Central memory CD8-positive, alpha-beta T cell (primary cell): ENCODE measurements around the gene CNPY1.
"Not testable (repeated sequence)": the region's sequence is repeated elsewhere in the genome, so short reads cannot be mapped to it uniquely, and the experiment has no call there.

Source experiments
- ATAC-seq: fragments of 150-1000 bp; cut with Tn5 transposase; replicated peaks from 2 replicates; pipeline ENCODE4 v1.10.0; 2022; ENCODE audit warnings: mild to moderate bottlenecking, moderate FRiP score, moderate number of reproducible peaks; ENCODE audit not compliant: poor library complexity, severe bottlenecking; ENCODE audit errors: extremely low read depth
- DNase-seq, 2 donors: peaks; one replicate each; pipeline ENCODE4 v3.0.0; 2021; ENCODE audit warnings: low spot score in 2 of 2
- H3K27ac Mint-ChIP-seq: one replicate; pipeline ENCODE4 v1.8.0; 2022; ENCODE audit warnings: low read depth, mild to moderate bottlenecking, moderate library complexity, mixed read lengths
- H3K27me3 Mint-ChIP-seq: one replicate; pipeline ENCODE4 v1.8.0; 2022; ENCODE audit warnings: mixed read lengths
- H3K36me3 Mint-ChIP-seq: one replicate; pipeline ENCODE4 v1.8.0; 2022; ENCODE audit warnings: mild to moderate bottlenecking, moderate library complexity, mixed read lengths; ENCODE audit not compliant: insufficient read depth
- H3K4me1 Mint-ChIP-seq: one replicate; pipeline ENCODE4 v1.8.0; 2022; ENCODE audit warnings: mixed read lengths
- H3K4me3 Mint-ChIP-seq: one replicate; pipeline ENCODE4 v1.8.0; 2022; ENCODE audit warnings: mild to moderate bottlenecking, moderate library complexity, mixed read lengths
- H3K9me3 Mint-ChIP-seq: one replicate; pipeline ENCODE4 v1.8.0; 2022; ENCODE audit warnings: mixed read lengths

CNPY1 gene

DNA sequence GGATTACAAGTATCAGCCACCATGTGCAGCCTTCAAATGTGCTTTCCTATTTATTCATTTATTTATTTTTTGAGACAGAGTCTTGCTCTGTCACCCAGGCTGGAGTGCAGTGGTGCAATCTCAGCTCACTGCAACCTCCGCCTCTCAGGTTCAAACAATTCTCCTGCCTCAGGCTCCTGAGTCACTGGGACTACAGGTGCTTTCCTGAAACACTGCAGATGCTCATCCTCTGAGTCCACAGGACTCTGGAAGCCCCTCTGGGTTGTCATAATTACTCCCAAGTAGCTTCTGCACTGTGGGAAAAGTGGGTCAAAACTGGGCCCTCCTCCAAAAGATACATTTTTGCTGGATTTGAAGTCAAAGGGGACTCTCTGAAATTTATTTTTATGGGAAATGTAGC is at the start of gene CNPY1:
TSS of gene CNPY1 (minus strand) at position 111 of the 400 bp plus-strand sequence. CDS start 630 bp downstream, outside the sequence.
- not testable (repeated sequence) for H3K36me3 Mint-ChIP-seq, H3K4me1 Mint-ChIP-seq, DNase-seq, H3K27ac Mint-ChIP-seq, ATAC-seq, H3K9me3 Mint-ChIP-seq, H3K4me3 Mint-ChIP-seq
- peaks cover 22% of the 10 kb centered on the region for H3K27me3 Mint-ChIP-seq

GRCh38 chr7:155594961-155595366 is 48.6 kb upstream of the CNPY1 start:
- ATAC-seq (no peak), DNase-seq (no peak)
- no peaks in the 10 kb centered on the region for H3K9me3 Mint-ChIP-seq
- peaks cover 51% of the 10 kb centered on the region for H3K27me3 Mint-ChIP-seq
- H3K36me3 Mint-ChIP-seq: no peaks in the 10 kb centered on the region
- H3K27ac Mint-ChIP-seq: no peak overlapping the region
- no peak overlapping the region for H3K4me3 Mint-ChIP-seq
- peaks cover 6% of the 10 kb centered on the region for H3K4me1 Mint-ChIP-seq

DNA sequence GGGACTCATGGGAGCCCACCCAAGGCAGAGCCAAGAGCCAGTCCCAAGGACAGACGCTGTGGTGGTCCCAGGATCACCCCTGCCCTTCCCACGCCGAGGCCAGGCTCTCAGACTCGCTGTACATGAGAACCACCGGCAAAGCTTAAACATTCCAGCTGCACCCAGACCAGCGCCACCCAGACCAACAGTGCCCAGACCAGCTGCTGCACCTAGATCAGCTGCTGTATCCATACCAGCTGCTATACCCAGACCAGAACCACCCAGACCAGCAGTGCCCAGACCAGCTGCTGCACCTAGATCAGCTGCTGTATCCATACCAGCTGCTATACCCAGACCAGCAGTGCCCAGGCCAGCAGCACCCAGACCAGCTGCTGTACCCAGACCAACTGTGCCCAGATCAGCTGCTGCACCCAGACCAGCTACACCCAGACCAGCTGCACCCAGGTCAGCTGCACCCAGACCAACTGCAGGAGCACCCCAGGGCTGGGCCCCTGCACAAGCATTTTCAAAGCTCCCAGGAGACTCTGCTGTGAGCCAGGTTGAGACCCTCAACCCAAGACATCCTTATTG is 47.9 kb upstream of the CNPY1 start:
- peaks cover 44% of the 10 kb centered on the region for H3K27me3 Mint-ChIP-seq
- H3K9me3 Mint-ChIP-seq: no peaks in the 10 kb centered on the region
- H3K27ac Mint-ChIP-seq: no peak overlapping the region
- no peak overlapping the region for H3K4me3 Mint-ChIP-seq
- ATAC-seq: no peak
- H3K4me1 Mint-ChIP-seq: peaks cover 6% of the 10 kb centered on the region
- DNase-seq: no peak
- H3K36me3 Mint-ChIP-seq: no peaks in the 10 kb centered on the region

DNA sequence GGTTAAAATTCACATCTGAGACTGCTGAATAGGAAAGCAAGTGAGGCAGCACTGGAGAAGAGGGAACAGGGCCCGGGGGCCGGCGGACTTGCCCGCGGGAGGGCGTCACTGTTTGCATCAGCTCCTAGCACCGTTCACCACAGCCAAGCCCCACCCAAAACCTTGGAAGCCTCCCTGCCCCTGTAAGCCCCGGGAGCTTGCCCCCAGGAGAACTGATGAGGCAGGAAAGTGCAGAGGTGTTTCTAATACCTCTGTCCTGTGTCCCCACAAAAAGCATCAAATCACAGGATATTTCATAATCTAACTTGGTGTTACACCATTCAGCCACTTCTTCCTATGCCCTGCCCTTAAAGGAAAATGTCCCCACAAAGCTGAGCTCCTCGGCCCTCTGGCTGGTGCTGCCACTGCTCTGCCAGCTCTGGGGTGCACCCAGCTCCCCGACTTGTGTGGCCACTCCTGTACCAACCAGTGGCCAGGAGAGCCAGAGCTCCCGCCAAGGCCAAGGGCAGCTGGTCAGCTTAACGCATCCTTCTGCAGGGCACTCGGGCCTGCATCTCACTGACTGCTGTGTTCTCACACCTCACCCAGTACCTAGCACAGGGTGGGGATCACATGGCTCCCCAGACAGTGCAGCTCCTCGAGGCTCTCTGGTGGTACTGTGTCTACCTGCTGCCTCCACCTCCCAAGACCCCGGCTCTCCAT is 47.3 kb upstream of the CNPY1 start:
- no peaks in the 10 kb centered on the region for H3K36me3 Mint-ChIP-seq
- DNase-seq (no peak), ATAC-seq (no peak)
- H3K27me3 Mint-ChIP-seq: peaks cover 43% of the 10 kb centered on the region
- H3K4me1 Mint-ChIP-seq: no peaks in the 10 kb centered on the region
- H3K9me3 Mint-ChIP-seq: no peaks in the 10 kb centered on the region
- no peak overlapping the region for H3K27ac Mint-ChIP-seq
- H3K4me3 Mint-ChIP-seq: no peak overlapping the region

GRCh38 chr7:155591055-155591775 is 44.9 kb upstream of the CNPY1 start:
- Mint-ChIP-seq H3K27ac (no peak overlapping the region), H3K27me3 (peaks cover 60% of the 10 kb centered on the region), H3K9me3 (no peaks in the 10 kb centered on the region), H3K4me3 (no peak overlapping the region), H3K36me3 (no peaks in the 10 kb centered on the region), H3K4me1 (no peaks in the 10 kb centered on the region)
- ATAC-seq: no peak
- DNase-seq: no peak

DNA sequence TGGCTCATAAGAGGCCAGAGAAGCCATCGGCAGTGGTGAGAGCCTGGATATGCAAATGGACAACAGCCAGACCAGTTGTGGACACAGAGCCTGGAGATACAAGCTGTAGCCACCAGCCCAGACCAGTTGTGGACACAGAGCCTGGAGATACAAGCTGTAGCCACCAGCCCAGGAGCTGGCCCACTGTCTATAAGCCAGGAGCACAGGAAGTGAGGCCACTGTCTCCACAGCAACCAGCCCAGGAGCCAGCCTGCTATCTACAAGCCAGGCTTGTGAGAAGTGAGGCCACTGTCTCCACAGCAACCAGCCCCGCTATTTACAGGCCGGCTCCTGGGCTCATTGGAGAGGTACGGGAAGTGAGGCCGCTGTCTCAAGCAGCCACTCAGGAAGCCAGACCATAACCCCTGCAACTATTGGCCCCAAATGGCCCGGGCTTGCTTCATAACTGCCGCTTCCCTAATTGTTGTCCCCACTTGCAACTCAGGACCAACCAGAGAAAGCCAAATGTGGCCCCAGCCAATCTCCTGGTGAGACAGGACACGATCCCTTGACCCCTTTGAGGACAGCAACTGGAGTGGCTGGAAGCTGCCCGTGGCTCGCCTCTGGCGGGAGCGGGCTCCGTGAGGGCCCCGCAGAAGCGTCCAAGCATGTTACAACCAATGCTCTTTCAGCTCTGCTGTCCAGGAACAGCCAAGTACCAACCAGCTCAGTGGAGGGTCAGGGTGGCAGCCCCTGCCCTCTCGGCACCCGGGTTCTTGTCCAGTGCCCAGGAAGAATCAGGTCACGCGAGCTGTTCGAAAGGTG is 44.1 kb upstream of the CNPY1 start:
- Mint-ChIP-seq H3K9me3 (no peaks in the 10 kb centered on the region), H3K27me3 (peaks cover 66% of the 10 kb centered on the region), H3K36me3 (no peaks in the 10 kb centered on the region), H3K4me3 (no peak overlapping the region), H3K27ac (no peak overlapping the region), H3K4me1 (no peaks in the 10 kb centered on the region)
- ATAC-seq (peak; percentile 40), DNase-seq (no peak)

DNA sequence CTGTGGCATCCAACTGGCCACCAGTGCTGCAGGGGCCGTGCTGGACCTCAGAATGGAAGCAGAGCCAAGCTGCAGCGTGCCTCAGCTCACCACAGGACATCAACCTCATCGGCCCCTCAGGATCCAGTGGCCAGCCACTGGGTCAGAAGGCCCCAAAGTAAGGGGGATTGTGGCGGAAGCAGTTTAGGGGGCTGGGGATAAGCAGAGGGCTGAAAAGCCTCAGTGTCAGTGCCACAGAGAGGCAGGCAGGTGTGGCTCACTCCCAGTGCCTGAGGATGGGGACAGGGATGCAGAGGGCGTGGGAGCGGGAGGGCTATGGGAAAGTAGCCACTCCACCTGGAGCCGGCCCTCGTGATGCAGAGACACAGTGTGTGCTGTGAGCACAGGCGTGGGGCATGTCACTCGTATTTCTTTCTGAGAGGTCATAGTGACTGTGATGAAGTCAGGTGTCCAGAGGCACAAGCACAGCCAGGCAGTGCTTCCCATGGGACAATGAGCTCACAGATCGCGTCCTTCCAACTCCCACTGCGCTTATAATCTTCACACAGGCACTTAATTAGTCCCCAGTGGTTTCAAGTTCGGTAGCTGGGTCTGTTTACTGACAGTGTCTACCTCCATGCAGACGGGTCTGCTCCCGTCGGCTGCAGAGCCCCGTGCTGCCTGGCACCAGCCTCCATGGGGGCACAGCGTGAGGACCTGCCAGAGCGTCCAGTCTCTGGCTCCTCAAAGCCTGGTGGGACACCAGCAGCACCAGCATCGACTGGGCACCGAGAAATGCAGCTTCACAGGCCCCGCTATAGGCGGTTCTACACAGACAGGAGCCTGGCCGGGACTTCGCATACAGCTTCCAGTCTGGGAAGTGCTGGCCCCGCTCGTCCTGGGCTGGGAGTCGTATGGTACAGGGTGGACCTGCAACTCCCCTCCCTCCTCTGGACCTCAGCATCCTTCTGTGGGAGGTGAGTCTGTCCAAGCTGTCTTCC is 42.9 kb upstream of the CNPY1 start:
- ATAC-seq (no peak), DNase-seq (no peak)
- Mint-ChIP-seq H3K36me3 (no peaks in the 10 kb centered on the region), H3K9me3 (no peaks in the 10 kb centered on the region), H3K27me3 (peaks cover 62% of the 10 kb centered on the region), H3K27ac (no peak overlapping the region), H3K4me3 (no peak overlapping the region), H3K4me1 (no peaks in the 10 kb centered on the region)

GRCh38 chr7:155588468-155588998 is 42.2 kb upstream of the CNPY1 start:
- Mint-ChIP-seq H3K27ac (no peak overlapping the region), H3K4me3 (no peak overlapping the region), H3K36me3 (no peaks in the 10 kb centered on the region), H3K9me3 (no peaks in the 10 kb centered on the region), H3K27me3 (peaks cover 55% of the 10 kb centered on the region), H3K4me1 (no peaks in the 10 kb centered on the region)
- DNase-seq: no peak
- no peak for ATAC-seq

GRCh38 chr7:155587486-155587885 is 41.1 kb upstream of the CNPY1 start:
- peaks cover 47% of the 10 kb centered on the region for H3K27me3 Mint-ChIP-seq
- no peaks in the 10 kb centered on the region for H3K36me3 Mint-ChIP-seq
- no peaks in the 10 kb centered on the region for H3K9me3 Mint-ChIP-seq
- H3K4me1 Mint-ChIP-seq: no peaks in the 10 kb centered on the region
- DNase-seq (no peak), ATAC-seq (no peak)
- no peak overlapping the region for H3K4me3 Mint-ChIP-seq
- H3K27ac Mint-ChIP-seq: no peak overlapping the region

- H3K4me3 Mint-ChIP-seq: no peak overlapping the region
- no peak for DNase-seq
- H3K36me3 Mint-ChIP-seq: no peaks in the 10 kb centered on the region
- no peaks in the 10 kb centered on the region for H3K4me1 Mint-ChIP-seq
- no peak overlapping the region for H3K27ac Mint-ChIP-seq
- H3K9me3 Mint-ChIP-seq: no peaks in the 10 kb centered on the region
- H3K27me3 Mint-ChIP-seq: peaks cover 41% of the 10 kb centered on the region
- no peak for ATAC-seq
Measured at GRCh38 chr7:155586843-155587440, 40.6 kb upstream of the CNPY1 start.

DNA sequence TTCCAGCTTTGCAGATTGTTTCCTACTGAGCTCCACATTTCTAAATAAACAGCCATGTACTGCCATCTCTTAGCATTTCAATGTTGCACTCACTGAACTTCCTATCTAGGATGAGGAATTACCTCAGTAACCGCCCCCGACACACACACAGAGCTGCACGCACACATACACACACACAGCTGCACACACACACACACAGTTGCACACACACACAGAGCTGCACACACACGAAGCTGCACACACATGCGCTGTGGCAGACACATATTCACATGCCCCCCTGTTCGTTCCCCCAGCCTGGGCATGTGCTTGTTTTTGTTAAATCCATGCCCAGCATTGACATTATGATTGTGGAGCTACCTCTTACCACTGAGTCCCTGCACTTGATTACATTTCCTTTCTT is 39.6 kb upstream of the CNPY1 start:
- no peak overlapping the region for H3K27ac Mint-ChIP-seq
- no peak overlapping the region for H3K4me3 Mint-ChIP-seq
- ATAC-seq (no peak), DNase-seq (no peak)
- no peaks in the 10 kb centered on the region for H3K9me3 Mint-ChIP-seq
- no peaks in the 10 kb centered on the region for H3K4me1 Mint-ChIP-seq
- H3K27me3 Mint-ChIP-seq: peaks cover 35% of the 10 kb centered on the region
- no peaks in the 10 kb centered on the region for H3K36me3 Mint-ChIP-seq
